ENCODE data around the gene ADGRA1. TPM values are rescaled to one million over a fixed set of nuclear protein-coding genes. Genes with fewer than 3 reads are reported as not detected.

Gene ADGRA1
- total and polyA plus RNA-seq, 2 donors (not counting 3 experiments of a cell fraction or from before 2014, with no cell fraction given): not detected

- Histone ChIP-seq H2AFZ (ENCODE audit: low read depth, low read length) (no peak overlapping the region), H3K79me2 (ENCODE audit: control insufficient read depth, insufficient read depth, low read length) (no peaks in the 10 kb centered on the region), H3K27ac (ENCODE audit: insufficient read depth, low read depth, low read length) (no peak overlapping the region), H3K4me2 (ENCODE audit: insufficient read depth, low read length) (no peak overlapping the region), H3K36me3 (ENCODE audit: control insufficient read depth in 2 of 2, extremely low read depth in 1 of 2, insufficient read depth in 2 of 2, low read length in 2 of 2) (no peaks in the 10 kb centered on the region), H3K4me1 (ENCODE audit: control insufficient read depth, extremely low read depth, insufficient read depth, low read length) (no peaks in the 10 kb centered on the region), H3K27me3 (ENCODE audit: control insufficient read depth in 2 of 2, insufficient read depth in 2 of 2, low read length in 2 of 2) (no peaks in the 10 kb centered on the region), H3K4me3 (replicated peaks in 1 of 3; ENCODE audit: insufficient read depth in 1 of 3, low read depth in 1 of 3, low read length in 3 of 3) (no peak overlapping the region), H4K20me1 (replicated peaks; ENCODE audit: control insufficient read depth, extremely low read depth, insufficient read depth, low read length) (no peaks in the 10 kb centered on the region), H3K9ac (replicated peaks; ENCODE audit: extremely low read depth, insufficient read depth, low read length) (no peak overlapping the region), H3K9me3 (replicated peaks; ENCODE audit: control insufficient read depth, insufficient read depth, low read length) (peaks cover 4% of the 10 kb centered on the region), H3K9me1 (replicated peaks; ENCODE audit: control insufficient read depth, extremely low read depth, insufficient read depth, low read length) (no peaks in the 10 kb centered on the region)
- DNase-seq (ENCODE audit: low read depth, low spot score) (no peak), FAIRE-seq (no peak)
- no TSS peak for BruUV-seq (replicated peaks)
- TF ChIP-seq EZH2 (IDR thresholded peaks at IDR 0.05; ENCODE audit: borderline replicate concordance, low read depth, low read length, severe bottlenecking): no peak
- dilution Hi-C loops (cut with MboI; ENCODE audit: extremely low pct_ligation_motif_present, low sequenced_read_pairs) (no loop called here), intact Hi-C loops (cut with micrococcal nuclease) (no loop called here)
- ChIA-PET POLR2A (no interaction called here), CTCF (no interaction called here)
Observed at GRCh38 chr10:133179128-133179520, 91.4 kb downstream of the ADGRA1 start.

DNA sequence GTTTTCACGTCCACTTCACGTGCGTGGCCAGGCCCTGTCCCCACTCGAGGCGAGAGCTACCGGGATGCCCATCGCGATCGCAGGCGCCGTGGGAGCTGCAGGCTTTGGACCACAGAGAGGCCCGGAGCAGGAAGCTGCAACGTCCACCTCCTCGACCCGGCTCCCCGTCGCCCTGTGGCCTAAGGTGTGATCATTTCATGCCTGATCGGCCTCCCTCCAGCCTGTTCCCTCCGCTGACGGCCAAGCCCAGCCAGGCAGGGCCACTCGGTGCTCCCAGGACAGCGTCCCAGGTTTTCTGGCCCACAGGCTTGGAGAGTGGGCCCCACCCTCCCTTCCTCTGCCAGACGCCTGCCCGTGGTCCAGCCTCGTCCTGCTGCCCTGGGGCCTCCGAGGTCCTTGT is 91.9 kb downstream of the ADGRA1 start:
- POLR2A ChIA-PET: no interaction called here
- dilution Hi-C loops (cut with MboI; ENCODE audit: extremely low pct_ligation_motif_present, low sequenced_read_pairs) (no loop called here), intact Hi-C loops (cut with micrococcal nuclease) (no loop called here)
- no peak for FAIRE-seq
- H3K9ac ChIP-seq (replicated peaks; ENCODE audit: extremely low read depth, insufficient read depth, low read length): no peak overlapping the region
- no TSS peak for BruUV-seq (replicated peaks)
- TF ChIP-seq POLR2AphosphoS5 (IDR thresholded peaks at IDR 0.05; ENCODE audit: insufficient read depth, low read depth, low read length) (no peak), EZH2 (IDR thresholded peaks at IDR 0.05; ENCODE audit: borderline replicate concordance, low read depth, low read length, severe bottlenecking) (no peak), GATA2 (IDR thresholded peaks at IDR 0.05; ENCODE audit: insufficient read depth, insufficient read length, low read depth, low read length) (no peak), MYC (IDR thresholded peaks at IDR 0.05; ENCODE audit: low read depth, low read length) (no peak), FOS (IDR thresholded peaks at IDR 0.05; ENCODE audit: borderline replicate concordance, insufficient read depth, low read length) (no peak)
- TF ChIP-seq, protein P1, sequence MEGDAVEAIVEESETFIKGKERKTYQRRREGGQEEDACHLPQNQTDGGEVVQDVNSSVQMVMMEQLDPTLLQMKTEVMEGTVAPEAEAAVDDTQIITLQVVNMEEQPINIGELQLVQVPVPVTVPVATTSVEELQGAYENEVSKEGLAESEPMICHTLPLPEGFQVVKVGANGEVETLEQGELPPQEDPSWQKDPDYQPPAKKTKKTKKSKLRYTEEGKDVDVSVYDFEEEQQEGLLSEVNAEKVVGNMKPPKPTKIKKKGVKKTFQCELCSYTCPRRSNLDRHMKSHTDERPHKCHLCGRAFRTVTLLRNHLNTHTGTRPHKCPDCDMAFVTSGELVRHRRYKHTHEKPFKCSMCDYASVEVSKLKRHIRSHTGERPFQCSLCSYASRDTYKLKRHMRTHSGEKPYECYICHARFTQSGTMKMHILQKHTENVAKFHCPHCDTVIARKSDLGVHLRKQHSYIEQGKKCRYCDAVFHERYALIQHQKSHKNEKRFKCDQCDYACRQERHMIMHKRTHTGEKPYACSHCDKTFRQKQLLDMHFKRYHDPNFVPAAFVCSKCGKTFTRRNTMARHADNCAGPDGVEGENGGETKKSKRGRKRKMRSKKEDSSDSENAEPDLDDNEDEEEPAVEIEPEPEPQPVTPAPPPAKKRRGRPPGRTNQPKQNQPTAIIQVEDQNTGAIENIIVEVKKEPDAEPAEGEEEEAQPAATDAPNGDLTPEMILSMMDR (IDR thresholded peaks at IDR 0.05; ENCODE audit: extremely low read depth in 1 of 2, insufficient read depth in 1 of 2, low read depth in 1 of 2, low read length in 2 of 2): no peak
- no peak overlapping the region for H3K27ac ChIP-seq (ENCODE audit: insufficient read depth, low read depth, low read length)
- H2AFZ ChIP-seq (ENCODE audit: low read depth, low read length): no peak overlapping the region
- no peaks in the 10 kb centered on the region for H3K4me1 ChIP-seq (ENCODE audit: control insufficient read depth, extremely low read depth, insufficient read depth, low read length)
- H3K9me1 ChIP-seq (replicated peaks; ENCODE audit: control insufficient read depth, extremely low read depth, insufficient read depth, low read length): no peaks in the 10 kb centered on the region
- no peaks in the 10 kb centered on the region for H3K27me3 ChIP-seq (ENCODE audit: control insufficient read depth in 2 of 2, insufficient read depth in 2 of 2, low read length in 2 of 2)
- no peak for DNase-seq (ENCODE audit: low read depth, low spot score)
- H3K36me3 ChIP-seq (ENCODE audit: control insufficient read depth in 2 of 2, extremely low read depth in 1 of 2, insufficient read depth in 2 of 2, low read length in 2 of 2): no peaks in the 10 kb centered on the region
- CTCF ChIA-PET: no interaction called here
- H3K4me3 ChIP-seq (replicated peaks in 1 of 3; ENCODE audit: insufficient read depth in 1 of 3, low read depth in 1 of 3, low read length in 3 of 3): no peak overlapping the region
- H3K9me3 ChIP-seq (replicated peaks; ENCODE audit: control insufficient read depth, insufficient read depth, low read length): peaks cover 4% of the 10 kb centered on the region
- H3K4me2 ChIP-seq (ENCODE audit: insufficient read depth, low read length): no peak overlapping the region
- H4K20me1 ChIP-seq (replicated peaks; ENCODE audit: control insufficient read depth, extremely low read depth, insufficient read depth, low read length): no peaks in the 10 kb centered on the region
- no peaks in the 10 kb centered on the region for H3K79me2 ChIP-seq (ENCODE audit: control insufficient read depth, insufficient read depth, low read length)
